GM15510 (cell line): ENCODE results near the gene EIF2B4.

Experiments
- POLR2A ChIP-seq: IDR thresholded peaks from 3 replicates; pipeline ENCODE4 v1.6.1; 2011; ENCODE audit warnings: borderline replicate concordance; ENCODE audit not compliant: insufficient read length; ENCODE audit errors: extremely low read depth

EIF2B4 gene

GRCh38 chr2:27370026-27370815 lies at the start of gene EIF2B4, which contains the start of gene SNX17:
Gene EIF2B4 (minus strand): TSS chr2:27370338. CDS start chr2:27370314, 24 bp downstream.
Gene SNX17 (plus strand): TSS chr2:27370616. CDS start chr2:27370744, 128 bp downstream.
- peak; percentile 81 for TF ChIP-seq POLR2A

GRCh38 chr2:27416151-27416550 lies 46.0 kb upstream of the EIF2B4 start:
- TF ChIP-seq POLR2A = no peak

- no peak for TF ChIP-seq POLR2A
Observed at GRCh38 chr2:27412419-27413152, 42.4 kb upstream of the EIF2B4 start.

- TF ChIP-seq POLR2A = peak; percentile 97
Observed at GRCh38 chr2:27409321-27410073, 39.4 kb upstream of the EIF2B4 start, which contains the start of gene PPM1G. Gene PPM1G (minus strand): TSS chr2:27409591. CDS start chr2:27409422, 169 bp downstream.

- TF ChIP-seq POLR2A = no peak
Observed at GRCh38 chr2:27408601-27409320, 38.6 kb upstream of the EIF2B4 start.

GRCh38 chr2:27407798-27408491 lies 37.8 kb upstream of the EIF2B4 start:
- TF ChIP-seq POLR2A = no peak

- no peak for TF ChIP-seq POLR2A
Observed at GRCh38 chr2:27400348-27401135, 30.4 kb upstream of the EIF2B4 start.

- TF ChIP-seq POLR2A = no peak
Observed at GRCh38 chr2:27398962-27399361, 28.8 kb upstream of the EIF2B4 start.

GRCh38 chr2:27393225-27393624 lies 23.1 kb upstream of the EIF2B4 start:
- no peak for TF ChIP-seq POLR2A

- TF ChIP-seq POLR2A = no peak
Observed at GRCh38 chr2:27390822-27391679, 20.9 kb upstream of the EIF2B4 start.

GRCh38 chr2:27381577-27382181 lies 11.5 kb upstream of the EIF2B4 start:
- no peak for TF ChIP-seq POLR2A
